ENCODE results near the gene SYNDIG1. TPM values are rescaled to one million over a fixed set of nuclear protein-coding genes. Genes with fewer than 3 reads are reported as not detected.

SYNDIG1 gene
- total and polyA plus RNA-seq, 9 of the 15 experiments (the other 6 are each of a cell fraction or from before 2014, with no cell fraction given): not detected

DNA sequence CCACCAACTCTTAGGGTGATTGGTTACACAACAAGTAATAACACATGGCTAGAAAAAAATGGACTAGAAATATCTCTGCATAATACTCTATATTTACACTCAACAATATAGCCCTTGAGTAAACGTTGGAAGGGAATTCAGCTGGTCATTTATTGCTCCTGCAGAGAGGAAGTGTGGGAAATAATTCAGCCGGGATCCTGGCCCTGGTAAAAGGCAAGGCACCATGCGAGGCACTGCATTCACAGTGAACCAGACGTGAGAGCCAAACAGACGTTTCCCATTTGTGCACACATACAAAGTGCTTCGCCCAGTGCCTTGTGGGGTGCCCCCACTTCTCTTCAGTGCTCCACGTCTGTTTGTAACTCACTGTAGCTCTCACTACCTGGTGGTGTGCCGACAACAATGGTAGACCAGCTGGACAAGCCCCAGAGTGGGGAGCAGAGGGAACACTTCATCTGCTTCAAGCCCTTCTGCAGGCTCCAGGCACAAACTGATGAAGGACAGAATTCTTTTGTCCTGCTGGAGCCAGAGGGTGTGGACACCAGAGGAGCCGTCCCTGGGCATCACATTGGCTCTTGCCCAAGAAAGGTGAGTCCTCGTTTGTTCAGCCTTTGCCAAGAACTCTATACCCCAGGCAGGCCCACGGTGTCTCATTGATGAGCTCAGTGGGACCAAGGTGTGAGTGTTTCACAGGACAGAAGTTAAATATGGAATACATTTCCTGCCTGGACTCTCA, 18.8 kb downstream of the SYNDIG1 start (continued):
- TF ChIP-seq BRF1 (IDR thresholded peaks at IDR 0.05; ENCODE audit: borderline replicate concordance, extremely low read depth, insufficient read length): no peak
- TF ChIP-seq, protein P1, sequence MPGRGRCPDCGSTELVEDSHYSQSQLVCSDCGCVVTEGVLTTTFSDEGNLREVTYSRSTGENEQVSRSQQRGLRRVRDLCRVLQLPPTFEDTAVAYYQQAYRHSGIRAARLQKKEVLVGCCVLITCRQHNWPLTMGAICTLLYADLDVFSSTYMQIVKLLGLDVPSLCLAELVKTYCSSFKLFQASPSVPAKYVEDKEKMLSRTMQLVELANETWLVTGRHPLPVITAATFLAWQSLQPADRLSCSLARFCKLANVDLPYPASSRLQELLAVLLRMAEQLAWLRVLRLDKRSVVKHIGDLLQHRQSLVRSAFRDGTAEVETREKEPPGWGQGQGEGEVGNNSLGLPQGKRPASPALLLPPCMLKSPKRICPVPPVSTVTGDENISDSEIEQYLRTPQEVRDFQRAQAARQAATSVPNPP (IDR thresholded peaks at IDR 0.05; ENCODE audit: borderline replicate concordance, insufficient read depth, insufficient read length): no peak

DNA sequence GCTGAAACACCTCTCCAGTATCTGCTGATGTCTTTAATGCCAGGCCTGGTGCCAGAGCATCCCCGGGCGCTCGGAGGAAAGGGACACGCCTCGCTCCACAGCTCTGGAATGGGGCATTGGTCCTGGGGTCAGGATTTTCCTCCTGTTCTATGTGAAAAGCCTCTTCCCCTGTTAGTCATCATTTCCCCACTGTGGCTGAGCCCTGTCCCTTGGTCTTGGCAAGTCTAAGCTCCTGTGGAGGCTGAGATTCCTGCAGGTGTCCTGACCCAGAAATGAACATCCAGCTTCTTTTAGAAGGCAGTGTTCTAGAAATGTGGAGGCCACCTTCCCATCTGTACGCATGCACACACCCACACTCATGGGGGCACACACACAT, 19.4 kb downstream of the SYNDIG1 start:
- in situ Hi-C loops (cut with MboI): no loop called here
- ATAC-seq: no peak
- POLR2A ChIA-PET: interaction anchor here (0.6 kb wide), 1 partner anchor 122 kb away, joined by 4 read pairs; no protein-coding TSS in a partner anchor

More for the DNA sequence above, 19.4 kb downstream of the SYNDIG1 start:
- intact Hi-C loops (cut with micrococcal nuclease): no loop called here
- H3K9me1 ChIP-seq (ENCODE audit: control insufficient read depth, insufficient read depth, low read length): no peaks in the 10 kb centered on the region
- H3K36me3 ChIP-seq (ENCODE audit: control insufficient read depth, insufficient read depth, low read length): no peaks in the 10 kb centered on the region
- no peak for FAIRE-seq
- H4K20me1 ChIP-seq (replicated peaks; ENCODE audit: control insufficient read depth, insufficient read depth, low read length): no peaks in the 10 kb centered on the region
- no peaks in the 10 kb centered on the region for H3K4me1 ChIP-seq (replicated peaks in 1 of 2; ENCODE audit: control insufficient read depth in 2 of 2, insufficient read depth in 2 of 2, low read length in 2 of 2)
- H3K9ac ChIP-seq (ENCODE audit: insufficient read depth in 1 of 2, low read depth in 2 of 2, low read length in 2 of 2): no peak overlapping the region
- H3K27ac ChIP-seq (ENCODE audit: extremely low read depth, low read depth, low read length): no peak overlapping the region
- H3K9me3 ChIP-seq (replicated peaks; ENCODE audit: control insufficient read depth, insufficient read depth, low read depth, low read length): no peaks in the 10 kb centered on the region
- CTCF ChIA-PET (ENCODE audit: low intra/inter-chr PET ratio): no interaction called here
- TF ChIP-seq ZNF134 (CRISPR knock-in tag; conservative IDR thresholded peaks at IDR 0.05): no peak
- no peak for TF ChIP-seq BRD4 (IDR thresholded peaks at IDR 0.05)
- TF ChIP-seq BACH1 (tag; IDR thresholded peaks at IDR 0.05): no peak
- no peak for TF ChIP-seq TAF15 (IDR thresholded peaks at IDR 0.05; ENCODE audit: low read depth, low read length)
- no peak for TF ChIP-seq EHMT2 (IDR thresholded peaks at IDR 0.05)
- H3K4me3 ChIP-seq: no peak overlapping the region
- 0 out of 5 replicates have a peak, but pooled peaks cover 0 to 4% of the 10 kb centered on the region in 2 experiments for H3K27me3 ChIP-seq (ENCODE audit: control insufficient read depth in 2 of 2, insufficient read depth in 2 of 2, low read length in 2 of 2)
- WGBS (ENCODE audit: insufficient coverage, low coverage, missing lambda C conversion rate): 0% methylated on average over 3 of the region's 6 CpGs
- H3K4me2 ChIP-seq (ENCODE audit: insufficient read depth, low read length): no peak overlapping the region
- no peak for DNase-seq (ENCODE audit: extremely low read depth in 1 of 4, low spot score in 3 of 4)
- BruUV-seq (replicated peaks): no TSS peak
- H2AFZ ChIP-seq (ENCODE audit: low read depth, low read length): no peak overlapping the region
- H3K79me2 ChIP-seq (ENCODE audit: control insufficient read depth, insufficient read depth, low read length): no peaks in the 10 kb centered on the region
